Caco-2 (cell line): ENCODE data around the gene RASGEF1B. TPM values are rescaled to one million over a fixed set of nuclear protein-coding genes. Genes with fewer than 3 reads are reported as not detected.

Experiments used
- BruUV-seq: library from RNA; stranded (reverse); fragments of 400-500 nt; replicated peaks from 2 replicates; lab custom pipeline; 2021; lab: Mats Ljungman, UMichigan
- CTCF ChIA-PET: fragments of 300-600 bp; sonication (Branson Sonifier 250); formaldehyde crosslinking; loops from one replicate; lab custom pipeline; 2022; ENCODE audit warnings: antibody characterized with exemption; lab: Charles Lee
- POLR2A ChIA-PET: fragments of 300-600 bp; sonication (Branson Sonifier 250); formaldehyde crosslinking; loops from one replicate; lab custom pipeline; 2022; ENCODE audit warnings: antibody characterized with exemption; lab: Charles Lee
- DNase-seq, 2 experiments: peaks; one replicate each; pipeline versions ENCODE4 v3.0.0 to v3.0.0-alpha.2; 2020 to 2022
- H3K27me3 ChIP-seq: replicated peaks from 2 replicates; pipeline ENCODE4 v1.6.0; 2011; ENCODE audit warnings: low read length; ENCODE audit not compliant: control insufficient read depth, insufficient read depth
- H3K36me3 ChIP-seq: 2 replicates; pipeline ENCODE4 v1.5.1; 2011; ENCODE audit warnings: low read length; ENCODE audit not compliant: control insufficient read depth, insufficient read depth
- H3K4me1 ChIP-seq: fragments of 250-450 bp; sonication (Bioruptor Pico); 2 replicates; pipeline ENCODE4 v1.5.1; 2020; ENCODE audit warnings: mild to moderate bottlenecking
- H3K4me3 ChIP-seq: 2 replicates; pipeline ENCODE4 v1.5.1; 2011; ENCODE audit warnings: low read depth, mild to moderate bottlenecking, control low read depth, low read length
- H3K9me3 ChIP-seq: fragments of 250-450 bp; sonication (Bioruptor Pico); 2 replicates; pipeline ENCODE4 v1.5.1; 2020; ENCODE audit warnings: mild to moderate bottlenecking, moderate library complexity
- H3K27ac Mint-ChIP-seq: one replicate; pipeline ENCODE4 v1.8.0; 2022; ENCODE audit warnings: mixed read lengths; ENCODE audit not compliant: unreplicated experiment
- H3K27me3 Mint-ChIP-seq: one replicate; pipeline ENCODE4 v1.8.0; 2022; ENCODE audit warnings: mixed read lengths; ENCODE audit not compliant: insufficient read depth, unreplicated experiment
- H3K36me3 Mint-ChIP-seq: one replicate; pipeline ENCODE4 v1.8.0; 2022; ENCODE audit warnings: mild to moderate bottlenecking, mixed read lengths; ENCODE audit not compliant: insufficient read depth, unreplicated experiment
- H3K4me1 Mint-ChIP-seq: one replicate; pipeline ENCODE4 v1.8.0; 2022; ENCODE audit warnings: low read depth, mixed read lengths; ENCODE audit not compliant: unreplicated experiment
- H3K4me3 Mint-ChIP-seq: one replicate; pipeline ENCODE4 v1.8.0; 2022; ENCODE audit warnings: mild to moderate bottlenecking, moderate library complexity, mixed read lengths; ENCODE audit not compliant: unreplicated experiment
- H3K9me3 Mint-ChIP-seq: one replicate; pipeline ENCODE4 v1.8.0; 2022; ENCODE audit warnings: mixed read lengths; ENCODE audit not compliant: unreplicated experiment
- CTCF ChIP-seq, 2 experiments: fragments of 200-600 bp in 1 of 2; IDR thresholded peaks; 1 replicate in 1 of 2; 2 replicates in 1 of 2; pipeline versions ENCODE4 v1.5.1 to v1.8.0; 2011 to 2022; ENCODE audit warnings: antibody characterized with exemption in 1 of 2, control low read depth in 1 of 2, inconsistent platforms in 1 of 2, low read depth in 1 of 2, low read length in 1 of 2, mild to moderate bottlenecking in 1 of 2, moderate library complexity in 1 of 2; ENCODE audit not compliant: insufficient read depth in 1 of 2, severe bottlenecking in 1 of 2, unreplicated experiment in 1 of 2
- intact Hi-C: fragments of 100-400 bp; cut with micrococcal nuclease; formaldehyde crosslinking; loops from one replicate; pipeline ENCODE4 v1.10.0; 2022; ENCODE audit not compliant: unreplicated experiment
- total RNA-seq: library from RNA; stranded (reverse); gene quantifications from 2 replicates; pipeline ENCODE4 v1.2.3, GENCODE V29; 2022

The RASGEF1B gene
- total RNA-seq, 1 experiment from 2014 or later: 32.3 TPM

DNA sequence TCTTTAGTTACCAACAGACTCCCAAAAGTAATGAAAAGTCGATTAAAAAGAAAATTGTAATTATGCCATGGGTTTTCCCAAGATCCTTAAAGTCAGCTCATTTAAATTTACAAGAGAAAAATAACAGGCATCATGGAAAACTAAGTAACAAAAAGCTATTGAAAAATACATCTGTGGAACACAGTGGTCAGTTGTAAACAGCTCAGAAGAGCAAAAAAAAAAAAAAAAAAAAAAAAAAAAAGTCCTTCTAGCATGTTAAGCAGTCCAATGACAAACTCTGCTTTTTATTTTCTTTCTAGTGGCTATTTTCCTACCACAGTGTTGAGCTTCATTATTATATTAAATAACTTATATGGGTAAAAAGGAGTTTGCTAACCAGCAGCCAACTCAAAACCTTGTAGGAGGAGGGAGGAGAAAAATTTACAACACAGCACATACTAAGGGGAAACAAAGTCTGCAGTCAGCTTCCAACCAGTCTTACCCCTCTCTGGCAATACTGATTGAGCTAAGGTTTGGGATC, 44.9 kb downstream of the RASGEF1B start:
- Histone ChIP-seq H3K27me3 (no peaks in the 10 kb centered on the region), H3K36me3 (no peaks in the 10 kb centered on the region; the same call in 1 of the 2 replicates), H3K9me3 (no peaks in the 10 kb centered on the region), H3K4me1 (no peaks in the 10 kb centered on the region), H3K4me3 (no peak overlapping the region)
- ChIA-PET CTCF (interaction anchor here (0.6 kb wide), 1 partner anchor 75 kb away, joined by 4 read pairs; no protein-coding TSS in a partner anchor), POLR2A (no interaction called here)
- no TSS peak for BruUV-seq
- no peak overlapping the region for H3K4me3 Mint-ChIP-seq
- no peaks in the 10 kb centered on the region for H3K27me3 Mint-ChIP-seq
- TF ChIP-seq CTCF (IDR thresholded peaks at IDR 0.05; ENCODE audit: insufficient read depth in 1 of 2, low read depth in 1 of 2, low read length in 1 of 2, severe bottlenecking in 1 of 2, unreplicated experiment in 1 of 2): no peak
- intact Hi-C loops: no loop called here
- no peak for DNase-seq
- no peaks in the 10 kb centered on the region for H3K4me1 Mint-ChIP-seq
- no peak overlapping the region for H3K27ac Mint-ChIP-seq
- peaks cover 61% of the 10 kb centered on the region for H3K36me3 Mint-ChIP-seq
- no peaks in the 10 kb centered on the region for H3K9me3 Mint-ChIP-seq

DNA sequence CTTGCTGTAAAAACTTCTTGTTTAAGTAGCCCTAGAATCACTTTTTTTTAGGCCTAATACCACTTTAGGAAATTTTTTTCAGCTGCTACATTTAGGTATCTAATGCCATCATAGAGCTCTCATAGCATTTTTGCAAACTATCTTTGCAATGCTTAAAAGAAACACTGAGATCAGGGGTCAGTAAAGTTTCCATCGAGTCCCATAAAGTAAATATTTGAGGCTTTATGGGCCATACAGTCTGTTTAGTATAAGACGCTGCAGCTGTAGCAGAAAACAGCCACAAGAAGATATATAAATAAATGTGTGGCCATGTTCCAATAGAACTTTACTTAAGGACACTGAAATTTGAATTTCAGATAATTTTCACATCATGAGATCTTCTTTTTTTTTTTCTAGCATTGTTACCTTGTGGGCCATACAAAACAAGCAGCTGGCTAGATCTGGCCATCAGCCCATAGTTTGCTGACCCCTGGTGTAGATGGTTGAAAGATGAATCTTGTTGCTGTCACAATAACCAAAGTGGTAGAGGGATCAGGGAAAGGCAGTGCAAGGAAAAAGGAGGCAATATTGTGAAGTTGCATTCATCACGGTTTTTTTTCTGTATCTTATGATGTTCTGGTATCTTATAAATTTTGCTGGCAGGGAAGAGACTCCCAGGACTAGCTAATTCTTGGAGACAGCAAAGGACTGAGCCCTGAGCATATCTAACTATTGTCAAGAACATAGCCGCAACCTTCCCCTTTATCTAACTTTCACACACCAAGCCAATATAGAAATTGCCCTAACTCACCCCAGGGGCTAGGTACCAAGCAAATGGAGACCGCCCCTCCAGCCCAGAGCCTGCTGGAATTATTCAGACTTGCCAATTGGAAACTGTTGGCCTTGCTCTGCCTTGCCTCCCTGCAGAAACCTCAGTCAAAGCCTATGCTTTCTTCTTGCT, 46.6 kb downstream of the RASGEF1B start:
- intact Hi-C loops: no loop called here
- CTCF ChIA-PET: no interaction called here
- Histone ChIP-seq H3K4me1 (no peaks in the 10 kb centered on the region; the same call in 1 of the 2 replicates), H3K4me3 (no peak overlapping the region), H3K27me3 (no peaks in the 10 kb centered on the region), H3K9me3 (no peaks in the 10 kb centered on the region), H3K36me3 (no peaks in the 10 kb centered on the region; the same call in 1 of the 2 replicates)
- no peaks in the 10 kb centered on the region for H3K27me3 Mint-ChIP-seq
- H3K4me3 Mint-ChIP-seq: no peak overlapping the region
- no peak for TF ChIP-seq CTCF (IDR thresholded peaks at IDR 0.05; ENCODE audit: insufficient read depth in 1 of 2, low read depth in 1 of 2, low read length in 1 of 2, severe bottlenecking in 1 of 2, unreplicated experiment in 1 of 2)
- BruUV-seq: no TSS peak
- peaks cover 7% of the 10 kb centered on the region for H3K4me1 Mint-ChIP-seq
- DNase-seq: no peak
- peaks cover 56% of the 10 kb centered on the region for H3K36me3 Mint-ChIP-seq
- H3K9me3 Mint-ChIP-seq: no peaks in the 10 kb centered on the region
- POLR2A ChIA-PET: no interaction called here
- H3K27ac Mint-ChIP-seq: no peak overlapping the region

- Histone ChIP-seq H3K4me1 (no peaks in the 10 kb centered on the region; the same call in 1 of the 2 replicates), H3K27me3 (no peaks in the 10 kb centered on the region), H3K4me3 (no peak overlapping the region), H3K36me3 (no peaks in the 10 kb centered on the region; the same call in 1 of the 2 replicates), H3K9me3 (no peaks in the 10 kb centered on the region)
- CTCF ChIA-PET: no interaction called here
- no peak for TF ChIP-seq CTCF (IDR thresholded peaks at IDR 0.05; ENCODE audit: insufficient read depth in 1 of 2, low read depth in 1 of 2, low read length in 1 of 2, severe bottlenecking in 1 of 2, unreplicated experiment in 1 of 2)
- H3K27ac Mint-ChIP-seq: no peak overlapping the region
- peaks cover 49% of the 10 kb centered on the region for H3K36me3 Mint-ChIP-seq
- intact Hi-C loops: no loop called here
- H3K4me1 Mint-ChIP-seq: peaks cover 7% of the 10 kb centered on the region
- H3K4me3 Mint-ChIP-seq: no peak overlapping the region
- H3K27me3 Mint-ChIP-seq: no peaks in the 10 kb centered on the region
- POLR2A ChIA-PET: no interaction called here
- H3K9me3 Mint-ChIP-seq: no peaks in the 10 kb centered on the region
- no peak for DNase-seq
- no TSS peak for BruUV-seq
Observed at GRCh38 chr4:81424336-81424735, 47.4 kb downstream of the RASGEF1B start.
